Fibroblast of skin of right biceps (primary cell): ENCODE measurements around the gene P2RX4.
"Not testable (repeated sequence)": the region's sequence is repeated elsewhere in the genome, so short reads cannot be mapped to it uniquely, and the experiment has no call there.

ENCODE experiments used
- DNase-seq: peaks from one replicate; pipeline ENCODE4 v3.0.0-alpha.2; 2013

The P2RX4 gene

GRCh38 chr12:121279507-121279915 is 69.6 kb downstream of the P2RX4 start:
- DNase-seq = no peak

DNA sequence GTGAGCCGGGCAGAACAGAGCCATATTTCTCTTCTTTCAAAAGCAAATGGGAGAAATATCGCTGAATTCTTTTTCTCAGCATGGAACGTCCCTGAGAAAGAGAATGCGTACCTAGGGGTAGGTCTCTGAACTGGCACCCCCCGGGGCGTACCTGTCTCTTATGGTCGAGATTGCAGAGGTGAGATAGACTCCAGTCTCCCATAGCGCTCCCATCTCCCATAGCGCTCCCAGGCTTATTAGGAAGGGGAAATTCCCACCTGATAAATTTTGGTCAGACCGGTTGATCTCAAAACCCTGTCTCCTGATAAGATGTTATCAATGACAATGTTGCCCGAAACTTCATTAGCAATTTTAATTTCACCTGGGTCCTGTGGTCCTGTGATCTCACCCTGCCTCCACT is 70.6 kb downstream of the P2RX4 start:
- DNase-seq = not testable (repeated sequence)

DNA sequence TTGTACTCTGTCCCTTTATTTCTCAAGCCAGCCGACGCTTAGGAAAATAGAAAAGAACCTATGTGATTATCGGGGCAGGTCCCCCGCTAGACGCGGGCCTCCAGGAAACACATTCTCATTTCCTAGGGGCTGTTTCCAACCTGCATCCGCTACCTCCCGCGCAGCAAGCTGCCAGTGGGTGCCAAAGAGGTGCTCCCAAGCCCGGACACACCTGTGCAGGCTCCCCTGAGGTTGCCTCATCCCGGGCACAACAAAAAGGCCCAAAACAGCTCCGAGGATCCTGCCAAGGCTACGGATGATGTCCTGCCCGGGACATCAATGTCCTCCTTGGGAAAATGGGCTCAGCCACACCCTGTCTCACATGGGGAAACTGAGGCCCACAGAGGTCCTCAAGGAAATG is 71.2 kb downstream of the P2RX4 start:
- not testable (repeated sequence) for DNase-seq

- no peak for DNase-seq
Observed at GRCh38 chr12:121282072-121282742, 72.3 kb downstream of the P2RX4 start.

- DNase-seq = not testable (repeated sequence)
Observed at GRCh38 chr12:121282910-121283309, 73.0 kb downstream of the P2RX4 start.

DNA sequence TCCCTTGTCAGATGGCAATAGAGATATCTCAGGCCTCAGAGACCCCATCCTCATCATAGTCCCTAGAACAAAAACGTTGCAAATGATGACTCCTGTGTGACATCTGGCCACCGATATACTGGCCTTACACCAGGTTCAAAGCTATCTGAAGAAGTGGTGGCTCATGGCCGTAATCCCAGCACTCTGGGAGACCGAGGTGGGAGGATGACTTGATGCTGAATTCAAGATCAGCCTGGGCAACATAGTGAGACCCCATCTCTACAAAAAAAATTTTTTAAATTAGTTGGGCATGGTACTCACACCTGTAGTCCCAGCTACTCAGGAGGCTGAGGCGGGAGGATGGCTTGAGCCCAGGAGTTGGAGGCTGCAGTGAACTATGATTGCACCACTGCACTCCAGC is 73.5 kb downstream of the P2RX4 start:
- no peak for DNase-seq
